BLaER1 (cell line): Measurements from ENCODE around the gene CD59.
"Not testable (repeated sequence)": the region's sequence is repeated elsewhere in the genome, so short reads cannot be mapped to it uniquely, and the experiment has no call there.

Experiments used
- H3K27ac ChIP-seq: shearing (Covaris generic); formaldehyde crosslinking; 2 replicates; pipeline ENCODE4 v1.8.1; 2022
- H3K27me3 ChIP-seq: shearing (Covaris generic); formaldehyde crosslinking; 2 replicates; pipeline ENCODE4 v1.8.1; 2022
- H3K36me3 ChIP-seq: shearing (Covaris generic); formaldehyde crosslinking; 2 replicates; pipeline ENCODE4 v1.8.1; 2022
- H3K4me1 ChIP-seq: shearing (Covaris generic); formaldehyde crosslinking; 2 replicates; pipeline ENCODE4 v1.8.1; 2022
- H3K4me2 ChIP-seq: shearing (Covaris generic); formaldehyde crosslinking; 2 replicates; pipeline ENCODE4 v1.8.1; 2022
- H3K4me3 ChIP-seq: shearing (Covaris generic); formaldehyde crosslinking; 2 replicates; pipeline ENCODE4 v1.8.1; 2022
- H3K9ac ChIP-seq: shearing (Covaris generic); formaldehyde crosslinking; 2 replicates; pipeline ENCODE4 v1.8.1; 2022
- H3K9me3 ChIP-seq: shearing (Covaris generic); formaldehyde crosslinking; 2 replicates; pipeline ENCODE4 v1.8.1; 2022
- H4K20me1 ChIP-seq: shearing (Covaris generic); formaldehyde crosslinking; 2 replicates; pipeline ENCODE4 v1.8.1; 2022
- Cebpa-rat ChIP-seq: shearing (Covaris generic); IDR thresholded peaks from 2 replicates; pipeline ENCODE4 v1.8.1; 2022

Gene CD59

DNA sequence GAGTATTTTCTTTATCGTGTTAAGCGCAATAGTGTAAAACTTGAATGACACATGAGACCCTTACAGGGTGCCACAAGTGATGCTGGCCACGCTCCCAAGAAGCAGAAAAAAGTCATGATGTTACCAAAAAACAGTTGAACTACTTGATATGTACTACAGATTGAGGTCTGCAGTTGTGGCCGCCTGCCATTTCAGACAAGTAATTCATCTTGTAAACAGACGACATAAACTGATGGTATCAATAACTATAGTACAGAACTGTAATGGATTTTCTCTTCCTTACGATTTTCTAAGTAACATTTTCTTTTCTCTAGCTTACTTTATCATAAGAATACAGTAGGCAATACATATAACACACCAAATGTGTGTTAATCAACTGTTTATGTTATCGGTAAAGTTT lies 5.5 kb downstream of the CD59 start:
- H3K9ac ChIP-seq: no peak overlapping the region
- no peak overlapping the region for H3K27ac ChIP-seq
- H3K4me3 ChIP-seq: no peak overlapping the region
- H3K27me3 ChIP-seq: no peaks in the 10 kb centered on the region
- no peak for TF ChIP-seq Cebpa-rat
- H3K9me3 ChIP-seq: peaks cover 7% of the 10 kb centered on the region; the same call in 1 of the 2 replicates
- H3K36me3 ChIP-seq: peaks cover 26% of the 10 kb centered on the region
- H3K4me2 ChIP-seq: no peak overlapping the region
- peaks cover 38% of the 10 kb centered on the region for H3K4me1 ChIP-seq
- H4K20me1 ChIP-seq: peaks cover 51% of the 10 kb centered on the region

- Histone ChIP-seq H3K36me3 (peaks cover 26% of the 10 kb centered on the region), H3K4me1 (peaks cover 44% of the 10 kb centered on the region), H4K20me1 (peaks cover 54% of the 10 kb centered on the region)
- not testable (repeated sequence) for H3K27ac ChIP-seq, H3K4me2 ChIP-seq, H3K9me3 ChIP-seq, H3K27me3 ChIP-seq, H3K4me3 ChIP-seq, H3K9ac ChIP-seq
Measured at GRCh38 chr11:33729072-33729664, 7.1 kb downstream of the CD59 start.

DNA sequence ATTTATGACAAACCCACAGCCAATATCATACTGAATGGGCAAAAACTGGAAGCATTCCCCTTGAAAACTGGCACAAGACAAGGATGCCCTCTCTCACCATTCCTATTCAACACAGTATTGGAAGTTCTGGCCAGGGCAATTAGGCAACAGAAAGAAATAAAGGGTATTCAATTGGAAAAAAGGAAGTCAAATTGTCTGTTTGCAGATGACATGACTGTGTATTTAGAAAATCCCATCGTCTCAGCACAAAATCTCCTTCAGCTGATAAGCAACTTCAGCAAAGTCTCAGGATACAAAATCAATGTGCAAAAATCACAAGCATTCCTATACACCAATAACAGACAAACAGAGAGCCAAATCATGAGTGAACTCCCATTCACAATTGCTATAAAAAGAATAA lies 8.7 kb downstream of the CD59 start:
- H3K4me2 ChIP-seq, H3K27ac ChIP-seq, H3K9ac ChIP-seq, H3K9me3 ChIP-seq, H3K4me3 ChIP-seq, H3K27me3 ChIP-seq: not testable (repeated sequence)
- H3K36me3 ChIP-seq: peaks cover 27% of the 10 kb centered on the region
- H3K4me1 ChIP-seq: peaks cover 44% of the 10 kb centered on the region
- peaks cover 54% of the 10 kb centered on the region for H4K20me1 ChIP-seq

DNA sequence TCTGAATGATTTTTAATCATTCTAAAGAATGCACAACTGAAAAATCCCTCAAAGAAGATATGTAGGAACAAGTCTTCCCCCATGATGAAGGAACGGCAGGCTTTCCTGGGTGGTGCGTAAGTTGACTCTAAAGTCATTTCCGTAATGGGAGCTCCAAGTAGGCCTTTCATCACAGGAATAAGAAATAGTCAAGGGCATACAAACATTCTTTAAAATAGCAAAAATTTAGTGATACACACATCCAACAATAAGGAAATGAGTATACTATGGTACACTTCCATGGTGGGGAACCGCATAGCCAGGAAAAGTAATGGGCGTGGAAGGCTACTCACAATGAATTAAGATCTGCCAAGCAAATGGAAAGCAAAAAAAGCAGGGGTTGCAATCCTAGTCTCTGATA lies 10.7 kb downstream of the CD59 start:
- Histone ChIP-seq H3K4me2 (peak overlapping the region; percentile 78), H4K20me1 (peaks cover 44% of the 10 kb centered on the region)

DNA sequence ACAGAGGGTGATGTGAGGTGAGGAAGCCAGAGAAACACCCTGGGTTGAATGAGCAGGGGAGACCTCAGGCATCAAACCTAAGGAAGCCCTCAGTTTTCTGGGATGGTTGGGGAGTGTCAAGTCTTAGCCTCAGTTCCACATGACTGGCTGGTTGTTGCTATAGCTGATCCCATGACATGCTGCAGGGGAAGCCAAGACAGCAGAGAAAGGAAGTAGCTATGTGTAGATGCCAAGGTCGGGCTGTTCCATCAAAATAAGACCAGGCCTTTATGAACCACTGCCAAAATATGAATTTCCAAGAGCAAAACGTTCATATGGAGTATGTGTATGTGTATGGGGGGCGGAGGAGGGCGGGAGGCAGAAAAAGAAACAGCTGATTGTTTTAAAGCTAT lies 11.6 kb downstream of the CD59 start:
- H3K36me3 ChIP-seq: peaks cover 34% of the 10 kb centered on the region
- H3K4me3 ChIP-seq: no peak overlapping the region
- no peaks in the 10 kb centered on the region for H3K27me3 ChIP-seq
- peak overlapping the region; percentile 76 for H3K27ac ChIP-seq
- H3K4me1 ChIP-seq: peaks cover 32% of the 10 kb centered on the region
- peaks cover 40% of the 10 kb centered on the region for H4K20me1 ChIP-seq
- H3K9ac ChIP-seq: 0 out of 2 replicates have a peak overlapping the region, but pooled peaks have one; percentile 40
- H3K4me2 ChIP-seq: peak overlapping the region; percentile 78
- peaks cover 6% of the 10 kb centered on the region; the same call in 1 of the 2 replicates for H3K9me3 ChIP-seq
- no peak for TF ChIP-seq Cebpa-rat

More for the DNA sequence above, 10.7 kb downstream of the CD59 start:
- no peak for TF ChIP-seq Cebpa-rat
- Histone ChIP-seq H3K4me3 (no peak overlapping the region), H3K9me3 (peaks cover 7% of the 10 kb centered on the region; the same call in 1 of the 2 replicates), H3K36me3 (peaks cover 32% of the 10 kb centered on the region), H3K4me1 (peaks cover 32% of the 10 kb centered on the region), H3K9ac (no peak overlapping the region), H3K27me3 (no peaks in the 10 kb centered on the region), H3K27ac (0 out of 2 replicates have a peak overlapping the region, but pooled peaks have one; percentile 76)

DNA sequence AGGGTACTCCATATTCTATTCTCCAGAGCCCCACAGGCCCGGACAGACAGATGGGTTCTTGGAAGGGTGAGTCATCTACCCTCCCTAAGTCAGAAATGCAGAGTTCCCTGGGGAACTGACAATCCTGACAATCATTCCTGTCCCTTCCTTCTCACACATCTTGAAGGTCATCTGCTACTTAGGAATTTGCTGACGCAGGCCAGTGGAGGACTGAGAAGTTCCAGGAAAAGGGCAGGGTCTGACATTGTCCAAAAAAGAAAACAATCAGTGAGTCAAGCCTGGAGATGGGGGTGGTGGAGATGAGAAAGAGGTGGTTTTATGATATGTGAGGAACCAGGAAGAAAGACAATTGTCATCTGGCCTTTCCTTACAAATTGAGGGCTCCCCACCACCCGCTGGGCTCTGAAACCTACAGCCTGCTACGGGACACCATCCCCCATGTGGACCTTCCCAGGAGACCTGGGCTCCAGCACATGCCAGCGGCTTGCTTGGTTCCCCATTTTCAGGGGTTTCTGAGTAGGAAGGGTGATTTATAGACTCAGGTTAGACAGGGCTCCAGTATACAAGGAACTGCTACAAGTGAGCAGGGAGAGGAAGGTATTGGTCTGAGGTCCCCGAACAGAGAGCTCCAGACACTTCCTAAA lies 12.9 kb downstream of the CD59 start:
- Histone ChIP-seq H4K20me1 (peaks cover 53% of the 10 kb centered on the region), H3K4me3 (no peak overlapping the region), H3K9me3 (no peaks in the 10 kb centered on the region; the same call in 1 of the 2 replicates), H3K4me2 (peak overlapping the region; percentile 78), H3K27ac (peak overlapping the region; percentile 76), H3K27me3 (no peaks in the 10 kb centered on the region), H3K36me3 (peaks cover 47% of the 10 kb centered on the region), H3K4me1 (peaks cover 32% of the 10 kb centered on the region), H3K9ac (no peak overlapping the region)
- TF ChIP-seq Cebpa-rat: no peak

GRCh38 chr11:33722590-33723234 lies 13.5 kb downstream of the CD59 start:
- no peak for TF ChIP-seq Cebpa-rat
- no peaks in the 10 kb centered on the region for H3K9me3 ChIP-seq
- peaks cover 59% of the 10 kb centered on the region for H4K20me1 ChIP-seq
- no peak overlapping the region for H3K4me3 ChIP-seq
- H3K27me3 ChIP-seq: no peaks in the 10 kb centered on the region
- H3K9ac ChIP-seq: no peak overlapping the region
- H3K36me3 ChIP-seq: peaks cover 52% of the 10 kb centered on the region
- H3K4me2 ChIP-seq: peak overlapping the region; percentile 78
- peaks cover 32% of the 10 kb centered on the region for H3K4me1 ChIP-seq
- H3K27ac ChIP-seq: no peak overlapping the region

DNA sequence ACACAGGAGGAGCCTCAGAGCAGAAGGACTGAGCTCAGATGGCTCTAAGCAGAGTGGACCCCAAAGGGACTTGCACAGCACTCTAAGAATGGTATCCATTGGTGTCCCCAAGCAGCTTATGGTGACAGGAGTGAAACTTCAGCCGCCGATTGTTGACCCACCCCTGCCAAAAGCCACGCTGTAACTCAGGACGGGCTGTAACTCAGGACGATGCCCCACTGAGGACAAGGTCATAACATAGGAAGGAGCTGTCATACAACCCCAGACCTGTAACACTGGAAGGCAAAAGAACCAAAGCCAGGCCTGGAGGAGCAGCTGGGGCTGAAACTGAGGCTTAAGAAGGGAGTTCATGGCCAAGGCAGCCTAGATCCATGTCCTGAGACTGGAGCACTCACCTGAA lies 14.2 kb downstream of the CD59 start:
- no peak for TF ChIP-seq Cebpa-rat
- Histone ChIP-seq H3K27ac (no peak overlapping the region), H3K4me1 (peaks cover 32% of the 10 kb centered on the region)

DNA sequence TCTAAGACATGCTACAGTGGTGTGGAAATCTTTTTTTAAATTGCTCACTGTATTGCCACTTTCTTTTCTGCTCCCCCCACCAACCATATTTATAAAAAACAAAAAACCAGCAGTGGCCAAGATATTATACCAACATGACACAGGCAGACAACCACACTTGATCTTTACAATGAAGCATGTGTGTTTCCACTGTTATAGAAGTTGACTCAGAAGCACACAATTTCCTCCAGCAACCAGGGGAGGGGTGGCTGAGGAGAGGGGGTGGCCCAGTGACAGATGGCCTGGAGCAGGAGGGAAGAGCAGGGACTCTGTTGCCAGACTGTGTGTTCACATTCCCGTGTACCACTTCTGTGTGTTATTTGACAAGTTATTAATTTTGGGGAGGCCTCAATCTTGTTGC lies 14.8 kb downstream of the CD59 start:
- H3K4me1 ChIP-seq: peaks cover 32% of the 10 kb centered on the region
- peaks cover 72% of the 10 kb centered on the region for H4K20me1 ChIP-seq
- peaks cover 65% of the 10 kb centered on the region for H3K36me3 ChIP-seq
- no peak overlapping the region for H3K27ac ChIP-seq
- no peak overlapping the region for H3K4me2 ChIP-seq
- no peak overlapping the region for H3K4me3 ChIP-seq
- no peaks in the 10 kb centered on the region for H3K9me3 ChIP-seq
- TF ChIP-seq Cebpa-rat: no peak
- H3K27me3 ChIP-seq: no peaks in the 10 kb centered on the region
- no peak overlapping the region for H3K9ac ChIP-seq

More for the DNA sequence above, 14.2 kb downstream of the CD59 start:
- Histone ChIP-seq H3K36me3 (peaks cover 60% of the 10 kb centered on the region), H3K4me3 (no peak overlapping the region), H3K27me3 (no peaks in the 10 kb centered on the region), H3K9me3 (no peaks in the 10 kb centered on the region), H3K4me2 (no peak overlapping the region), H4K20me1 (peaks cover 66% of the 10 kb centered on the region), H3K9ac (no peak overlapping the region)

GRCh38 chr11:33719587-33719986 lies 16.6 kb downstream of the CD59 start:
- Histone ChIP-seq H3K4me3 (no peak overlapping the region), H3K4me1 (peaks cover 21% of the 10 kb centered on the region), H4K20me1 (peaks cover 65% of the 10 kb centered on the region), H3K9ac (no peak overlapping the region), H3K36me3 (peaks cover 79% of the 10 kb centered on the region), H3K27me3 (no peaks in the 10 kb centered on the region), H3K4me2 (no peak overlapping the region), H3K9me3 (no peaks in the 10 kb centered on the region), H3K27ac (no peak overlapping the region)
- no peak for TF ChIP-seq Cebpa-rat
